ENCODE measurements around the gene PLET1.

The PLET1 gene

DNA sequence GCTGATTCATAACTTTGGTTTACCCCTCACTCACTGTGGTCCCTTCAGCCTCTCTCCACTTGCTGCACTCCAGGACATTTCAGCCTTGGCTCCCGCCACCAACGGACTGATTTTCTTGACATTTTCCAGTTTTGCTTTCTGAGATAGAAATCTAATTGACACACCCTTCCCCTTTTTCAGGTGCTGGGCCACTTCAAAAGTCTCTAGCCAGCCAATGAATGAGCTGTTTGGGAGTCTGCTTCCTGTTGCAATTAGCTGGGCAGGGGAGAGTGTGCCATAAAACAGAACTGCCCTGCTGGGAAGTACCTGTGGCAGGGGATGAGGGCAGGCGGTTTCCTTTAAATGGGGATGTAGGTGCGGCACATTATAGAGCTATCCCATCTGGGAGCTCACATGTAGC, 21.1 kb upstream of the PLET1 start:
- no peak overlapping the region for H3K4me2 ChIP-seq (ENCODE audit: low read length)

DNA sequence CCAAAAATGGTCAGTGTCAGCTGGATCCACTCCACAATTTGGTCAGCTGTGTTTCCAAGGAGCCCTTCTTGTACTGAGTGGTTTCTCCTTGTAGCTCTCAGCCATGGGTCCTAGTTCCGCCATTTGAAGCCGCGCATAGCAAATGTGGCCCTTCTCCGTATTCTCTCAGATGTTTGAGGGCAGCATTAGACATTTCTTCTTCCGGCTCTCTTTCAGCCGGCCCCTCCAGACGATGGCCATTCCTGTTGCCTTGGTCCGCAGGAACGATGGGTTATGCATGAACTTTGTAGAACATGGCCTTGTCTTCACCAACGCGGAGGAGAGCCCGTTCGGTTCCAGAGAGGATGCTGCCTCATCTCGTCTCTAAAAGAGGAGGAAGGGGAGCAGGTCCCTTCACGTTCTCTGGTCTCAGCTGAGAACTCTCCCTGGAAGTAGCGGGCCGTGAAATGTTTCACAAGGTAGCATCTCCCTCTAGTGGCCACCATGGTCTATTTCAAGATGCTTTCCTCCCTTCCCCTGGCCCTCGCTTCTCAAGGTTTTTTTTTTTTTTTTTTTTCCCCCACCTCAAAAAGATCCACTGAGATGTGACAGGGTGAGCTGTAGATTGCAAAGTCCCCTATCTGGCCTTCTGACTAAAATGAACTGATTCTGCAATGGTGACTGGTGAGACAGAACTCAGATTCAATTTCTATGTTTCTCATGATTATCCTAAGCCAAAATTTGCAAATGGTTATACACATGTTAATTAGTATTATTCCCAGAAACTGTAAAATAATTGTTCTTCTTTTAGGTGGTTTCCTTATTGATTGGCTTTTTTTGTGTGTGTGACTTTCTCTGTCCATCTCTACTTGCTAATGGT, 19.8 kb upstream of the PLET1 start:
- Histone ChIP-seq H3K4me1 (ENCODE audit: insufficient read depth, low read length, severe bottlenecking) (peaks cover 5% of the 10 kb centered on the region), H3K4me2 (ENCODE audit: low read length) (peak overlapping the region; percentile 74), H3K9ac (ENCODE audit: low read length) (peak overlapping the region; percentile 41; the same call in 1 of the 2 replicates)

More for the DNA sequence above, 21.1 kb upstream of the PLET1 start:
- Histone ChIP-seq H4K20me1 (ENCODE audit: insufficient read depth, low read length) (no peaks in the 10 kb centered on the region), H3K36me3 (ENCODE audit: insufficient read depth, low read length) (no peaks in the 10 kb centered on the region), H3K27ac (ENCODE audit: low read depth, low read length, poor library complexity, severe bottlenecking) (no peak overlapping the region), H3K9me2 (ENCODE audit: low read depth, low read length) (no peaks in the 10 kb centered on the region), H2AFZ (ENCODE audit: low read length) (no peak overlapping the region), H3K27me3 (ENCODE audit: insufficient read depth, low read length) (no peaks in the 10 kb centered on the region), H3K9me3 (ENCODE audit: low read length) (no peaks in the 10 kb centered on the region), H3K79me2 (ENCODE audit: insufficient read depth, low read length) (no peaks in the 10 kb centered on the region), H3K4me3 (ENCODE audit: low read depth, low read length, poor library complexity, severe bottlenecking) (no peak overlapping the region), H3K9ac (ENCODE audit: low read length) (no peak overlapping the region), H3K4me1 (ENCODE audit: insufficient read depth, low read length, severe bottlenecking) (peaks cover 5% of the 10 kb centered on the region), H3F3A (ENCODE audit: insufficient read depth, low read length) (no peaks in the 10 kb centered on the region)
- TF ChIP-seq, protein P1, sequence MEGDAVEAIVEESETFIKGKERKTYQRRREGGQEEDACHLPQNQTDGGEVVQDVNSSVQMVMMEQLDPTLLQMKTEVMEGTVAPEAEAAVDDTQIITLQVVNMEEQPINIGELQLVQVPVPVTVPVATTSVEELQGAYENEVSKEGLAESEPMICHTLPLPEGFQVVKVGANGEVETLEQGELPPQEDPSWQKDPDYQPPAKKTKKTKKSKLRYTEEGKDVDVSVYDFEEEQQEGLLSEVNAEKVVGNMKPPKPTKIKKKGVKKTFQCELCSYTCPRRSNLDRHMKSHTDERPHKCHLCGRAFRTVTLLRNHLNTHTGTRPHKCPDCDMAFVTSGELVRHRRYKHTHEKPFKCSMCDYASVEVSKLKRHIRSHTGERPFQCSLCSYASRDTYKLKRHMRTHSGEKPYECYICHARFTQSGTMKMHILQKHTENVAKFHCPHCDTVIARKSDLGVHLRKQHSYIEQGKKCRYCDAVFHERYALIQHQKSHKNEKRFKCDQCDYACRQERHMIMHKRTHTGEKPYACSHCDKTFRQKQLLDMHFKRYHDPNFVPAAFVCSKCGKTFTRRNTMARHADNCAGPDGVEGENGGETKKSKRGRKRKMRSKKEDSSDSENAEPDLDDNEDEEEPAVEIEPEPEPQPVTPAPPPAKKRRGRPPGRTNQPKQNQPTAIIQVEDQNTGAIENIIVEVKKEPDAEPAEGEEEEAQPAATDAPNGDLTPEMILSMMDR (IDR thresholded peaks at IDR 0.05; ENCODE audit: low read length), result no peak
- TF ChIP-seq EZH2 (IDR thresholded peaks at IDR 0.05; ENCODE audit: borderline replicate concordance, low read length), result no peak

DNA sequence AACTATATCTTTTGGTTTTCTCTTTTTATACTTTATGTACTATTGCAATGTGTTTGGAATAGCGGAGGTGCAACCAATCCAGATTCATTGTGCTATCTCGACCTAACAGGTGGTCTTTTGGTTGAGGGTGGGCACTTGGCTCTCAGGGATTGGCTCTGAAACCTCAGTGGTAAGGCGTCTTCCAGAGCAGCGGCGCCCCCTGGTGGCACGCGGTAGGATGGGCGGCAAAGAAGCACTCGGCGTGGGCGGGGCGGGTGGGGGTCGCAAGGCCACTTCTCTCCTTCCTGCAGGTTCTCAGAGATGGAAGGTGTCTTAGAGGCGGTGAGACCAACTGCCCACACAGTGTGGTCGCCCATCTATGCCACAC, 19.2 kb upstream of the PLET1 start:
- no peaks in the 10 kb centered on the region for H3K9me2 ChIP-seq (ENCODE audit: low read depth, low read length)
- peaks cover 5% of the 10 kb centered on the region for H3K4me1 ChIP-seq (ENCODE audit: insufficient read depth, low read length, severe bottlenecking)
- peak overlapping the region; percentile 74 for H3K4me2 ChIP-seq (ENCODE audit: low read length)
- H3K4me3 ChIP-seq (ENCODE audit: low read depth, low read length, poor library complexity, severe bottlenecking), result peak overlapping the region; percentile 56
- H3K36me3 ChIP-seq (ENCODE audit: insufficient read depth, low read length), result no peaks in the 10 kb centered on the region
- H3K27ac ChIP-seq (ENCODE audit: low read depth, low read length, poor library complexity, severe bottlenecking), result no peak overlapping the region
- no peaks in the 10 kb centered on the region for H3K27me3 ChIP-seq (ENCODE audit: insufficient read depth, low read length)
- H3K9me3 ChIP-seq (ENCODE audit: low read length), result no peaks in the 10 kb centered on the region
- H2AFZ ChIP-seq (ENCODE audit: low read length), result no peak overlapping the region
- H3K79me2 ChIP-seq (ENCODE audit: insufficient read depth, low read length), result no peaks in the 10 kb centered on the region
- H3K9ac ChIP-seq (ENCODE audit: low read length), result peak overlapping the region; percentile 41; the same call in 1 of the 2 replicates
- no peaks in the 10 kb centered on the region for H3F3A ChIP-seq (ENCODE audit: insufficient read depth, low read length)
- TF ChIP-seq, protein P1 (IDR thresholded peaks at IDR 0.05; ENCODE audit: low read length), result peak; percentile 56
- no peak for TF ChIP-seq EZH2 (IDR thresholded peaks at IDR 0.05; ENCODE audit: borderline replicate concordance, low read length)
- no peaks in the 10 kb centered on the region for H4K20me1 ChIP-seq (ENCODE audit: insufficient read depth, low read length)

More for the DNA sequence above, 19.8 kb upstream of the PLET1 start:
- H4K20me1 ChIP-seq (ENCODE audit: insufficient read depth, low read length), result no peaks in the 10 kb centered on the region
- H2AFZ ChIP-seq (ENCODE audit: low read length), result peak overlapping the region; percentile 27
- H3F3A ChIP-seq (ENCODE audit: insufficient read depth, low read length), result no peaks in the 10 kb centered on the region
- no peaks in the 10 kb centered on the region for H3K79me2 ChIP-seq (ENCODE audit: insufficient read depth, low read length)
- H3K27ac ChIP-seq (ENCODE audit: low read depth, low read length, poor library complexity, severe bottlenecking), result no peak overlapping the region
- TF ChIP-seq, protein P1 (IDR thresholded peaks at IDR 0.05; ENCODE audit: low read length), result peak; percentile 96
- no peak for TF ChIP-seq EZH2 (IDR thresholded peaks at IDR 0.05; ENCODE audit: borderline replicate concordance, low read length)
- no peaks in the 10 kb centered on the region for H3K9me3 ChIP-seq (ENCODE audit: low read length)
- H3K9me2 ChIP-seq (ENCODE audit: low read depth, low read length), result no peaks in the 10 kb centered on the region
- no peaks in the 10 kb centered on the region for H3K27me3 ChIP-seq (ENCODE audit: insufficient read depth, low read length)
- no peaks in the 10 kb centered on the region for H3K36me3 ChIP-seq (ENCODE audit: insufficient read depth, low read length)
- H3K4me3 ChIP-seq (ENCODE audit: low read depth, low read length, poor library complexity, severe bottlenecking), result peak overlapping the region; percentile 56
